Activated CD4-positive, alpha-beta T cell treated with anti-CD3 and anti-CD28 coated beads, Interleukin-2, amount 10 ng/mL, durations not matched to agents 7 days and 5 days (primary cell): Measurements from ENCODE around the gene ENDOD1. TPM values are rescaled to one million over a fixed set of nuclear protein-coding genes. Genes with fewer than 3 reads are reported as not detected.

Experiments
- CTCF ChIA-PET: fragments of 350-600 bp; sonication (Branson Sonifier 250); formaldehyde crosslinking; loops from one replicate; lab custom pipeline; 2021; ENCODE audit warnings: antibody characterized with exemption; lab: Charles Lee
- POLR2A ChIA-PET: fragments of 350-600 bp; sonication (Branson Sonifier 250); formaldehyde crosslinking; loops from one replicate; lab custom pipeline; 2021; ENCODE audit warnings: antibody characterized with exemption; lab: Charles Lee
- DNase-seq: peaks from one replicate; pipeline ENCODE4 v3.0.0-alpha.2; 2020
- H3K27ac Mint-ChIP-seq: one replicate; pipeline ENCODE4 v1.8.0; 2021; ENCODE audit warnings: mild to moderate bottlenecking, moderate library complexity, mixed read lengths
- H3K27me3 Mint-ChIP-seq: one replicate; pipeline ENCODE4 v1.8.0; 2021; ENCODE audit warnings: mixed read lengths
- H3K36me3 Mint-ChIP-seq: one replicate; pipeline ENCODE4 v1.8.0; 2021; ENCODE audit warnings: low read depth, mixed read lengths
- H3K4me1 Mint-ChIP-seq: one replicate; pipeline ENCODE4 v1.8.0; 2021; ENCODE audit warnings: mixed read lengths
- H3K4me3 Mint-ChIP-seq: one replicate; pipeline ENCODE4 v1.8.0; 2021; ENCODE audit warnings: mild to moderate bottlenecking, moderate library complexity, mixed read lengths
- H3K9me3 Mint-ChIP-seq: one replicate; pipeline ENCODE4 v1.8.0; 2021; ENCODE audit warnings: mixed read lengths
- total RNA-seq, 2 experiments: library from RNA; stranded (reverse); gene quantifications; one replicate each; pipeline ENCODE4 v1.2.3, GENCODE V29; 2021

Gene ENDOD1
- total RNA-seq, 2 experiments from 2014 or later = 15.8 to 16.8 TPM

DNA sequence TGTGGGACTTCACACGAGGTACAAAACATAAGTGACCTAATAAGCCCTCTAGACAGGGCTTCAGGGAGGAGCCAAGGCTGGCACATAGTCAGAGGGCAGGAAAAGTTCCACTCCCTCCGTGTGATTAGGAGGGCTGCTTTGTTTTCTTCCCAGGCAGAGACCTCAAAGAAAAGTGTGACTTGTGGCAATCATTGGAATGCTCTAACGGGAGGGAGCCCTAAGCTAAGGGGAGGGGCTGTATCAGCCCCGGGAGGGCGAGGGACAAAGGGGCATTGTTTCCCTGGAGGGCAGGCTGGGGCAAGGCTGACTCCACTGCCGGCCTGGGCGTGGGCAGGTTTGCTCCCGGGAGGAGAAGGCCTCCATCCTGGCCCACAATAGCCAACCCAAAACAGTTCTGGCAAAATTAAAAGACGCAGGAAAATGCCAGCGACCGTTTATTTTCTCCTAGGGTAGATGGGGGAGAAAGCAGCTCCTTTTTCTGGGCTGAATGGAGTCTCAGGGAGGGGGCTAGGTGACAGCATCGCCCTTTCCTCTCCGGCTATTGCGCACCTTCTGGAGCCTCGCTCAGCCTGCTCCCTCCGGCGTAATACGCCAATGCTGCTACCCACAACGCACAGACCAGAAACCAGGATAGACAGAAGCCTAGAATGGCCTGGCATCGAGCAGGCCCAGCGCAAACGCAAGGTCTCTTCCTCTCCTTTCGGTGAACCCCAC, 60.2 kb downstream of the ENDOD1 start:
- ChIA-PET CTCF (interaction anchor here (0.9 to 10.4 kb wide), 8 partner anchors 7 to 618 kb away, joined by 3 to 90 read pairs (median 6); partner anchors contain the start of gene SRSF8), POLR2A (no interaction called here)
- peaks cover 6% of the 10 kb centered on the region for H3K27me3 Mint-ChIP-seq
- H3K4me1 Mint-ChIP-seq = peaks cover 46% of the 10 kb centered on the region
- H3K4me3 Mint-ChIP-seq = peak overlapping the region; percentile 83
- no peaks in the 10 kb centered on the region for H3K9me3 Mint-ChIP-seq
- no peak for DNase-seq
- no peaks in the 10 kb centered on the region for H3K36me3 Mint-ChIP-seq
- peak overlapping the region; percentile 94 for H3K27ac Mint-ChIP-seq

DNA sequence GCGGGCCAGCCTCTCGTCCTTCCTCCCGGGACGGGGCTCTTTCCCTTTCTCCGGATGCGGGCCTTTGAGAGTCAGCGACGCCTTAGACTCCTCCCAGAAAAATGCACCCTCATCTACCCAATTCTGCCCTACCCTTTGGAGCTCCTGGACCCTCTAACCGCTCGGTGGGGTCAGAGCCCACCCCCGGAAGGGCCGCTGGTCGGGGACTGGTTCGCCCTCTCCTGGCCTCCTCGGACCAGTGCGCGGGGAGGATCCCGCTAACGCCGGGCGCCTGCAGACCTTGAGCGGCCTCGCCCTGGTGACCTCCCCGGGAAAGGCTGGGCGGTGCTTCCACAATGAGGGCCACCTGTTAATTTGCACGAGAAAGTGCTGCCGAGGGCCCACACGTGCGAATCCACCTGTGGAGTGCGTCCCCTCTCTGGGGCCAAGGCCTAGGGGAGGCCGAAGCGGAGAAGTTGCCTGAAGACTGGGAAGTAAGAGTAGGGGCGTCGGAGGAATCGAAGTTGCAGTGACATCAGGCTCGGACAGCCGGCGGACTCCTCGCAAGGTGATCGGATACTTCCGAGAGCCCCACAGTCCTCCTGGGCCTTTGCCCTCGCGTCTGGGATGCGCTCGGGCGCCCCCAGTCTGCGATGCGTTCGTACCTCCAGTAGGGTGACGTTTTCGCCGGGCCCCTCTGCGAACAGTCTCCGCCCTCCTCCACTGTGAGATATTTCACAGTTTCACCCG, 61.5 kb downstream of the ENDOD1 start:
- Mint-ChIP-seq H3K36me3 (no peaks in the 10 kb centered on the region), H3K27ac (peak overlapping the region; percentile 94), H3K4me1 (peaks cover 46% of the 10 kb centered on the region), H3K27me3 (peaks cover 2% of the 10 kb centered on the region), H3K9me3 (no peaks in the 10 kb centered on the region), H3K4me3 (peak overlapping the region; percentile 83)
- POLR2A ChIA-PET = interaction anchor here (0.5 kb wide), 1 partner anchor 67 kb away, joined by 4 read pairs; no protein-coding TSS in a partner anchor
- DNase-seq = peak; percentile 94
- CTCF ChIA-PET = interaction anchor here (0.6 to 10.4 kb wide), 24 partner anchors 9 to 638 kb away, joined by 3 to 90 read pairs (median 6); partner anchors contain the start of genes SESN3 and SRSF8

DNA sequence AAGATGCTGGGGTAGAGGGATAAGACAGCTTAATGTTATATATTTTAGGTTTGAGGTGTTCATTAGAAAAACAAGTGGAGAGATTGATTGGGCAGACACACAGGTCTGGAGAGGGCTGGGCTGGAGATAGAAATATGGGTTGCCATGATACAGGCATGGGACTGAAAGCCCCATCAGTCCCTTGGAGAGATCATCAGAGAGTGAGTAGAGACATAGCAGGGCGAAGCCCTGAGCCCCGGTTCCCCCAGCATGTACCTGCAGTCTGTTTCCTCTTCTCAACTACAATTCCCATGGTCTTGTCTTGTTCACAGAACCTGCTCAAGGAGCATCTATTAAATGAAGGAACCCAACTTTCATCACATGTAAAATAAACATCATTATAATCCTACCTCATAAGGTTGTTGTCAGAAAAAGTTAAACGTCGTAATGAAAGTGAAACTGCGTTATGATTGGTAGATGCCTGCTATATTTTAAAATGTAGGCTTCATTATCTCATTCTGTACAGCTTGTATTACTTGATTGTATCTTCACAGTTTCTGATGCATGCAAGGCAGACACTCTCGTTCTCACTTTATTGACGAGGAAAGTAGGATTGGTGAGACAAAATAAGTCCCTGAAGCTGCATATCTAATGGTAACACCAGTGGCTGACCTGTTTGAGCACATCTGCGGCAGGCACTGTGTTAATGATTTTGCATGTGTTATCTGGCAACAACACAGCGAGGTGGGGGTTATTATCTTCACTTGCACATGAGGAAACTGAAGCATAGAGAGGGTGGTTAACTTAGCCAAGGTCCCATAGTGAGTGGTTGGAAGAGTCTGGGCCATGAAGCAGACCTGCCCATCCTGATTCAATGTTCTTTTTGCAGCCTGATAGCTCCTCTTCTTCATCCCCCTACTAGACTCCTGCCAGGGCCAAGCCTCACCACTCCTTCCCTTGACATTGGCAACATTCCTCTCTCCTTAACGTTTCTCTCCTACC, 63.5 kb downstream of the ENDOD1 start:
- Mint-ChIP-seq H3K4me3 (peak overlapping the region; percentile 83), H3K4me1 (peaks cover 48% of the 10 kb centered on the region), H3K27ac (peak overlapping the region; percentile 94), H3K9me3 (no peaks in the 10 kb centered on the region), H3K27me3 (no peaks in the 10 kb centered on the region), H3K36me3 (peaks cover under 1% of the 10 kb centered on the region)
- ChIA-PET CTCF (interaction anchor here (0.7 to 10.4 kb wide), 20 partner anchors 8 to 637 kb away, joined by 3 to 90 read pairs (median 6); partner anchors contain the start of genes CEP57, FAM76B, SESN3 and SRSF8), POLR2A (interaction anchor here (1.0 kb wide), 1 partner anchor 552 kb away, joined by 3 read pairs; no protein-coding TSS in a partner anchor)
- DNase-seq = peak; percentile 39

DNA sequence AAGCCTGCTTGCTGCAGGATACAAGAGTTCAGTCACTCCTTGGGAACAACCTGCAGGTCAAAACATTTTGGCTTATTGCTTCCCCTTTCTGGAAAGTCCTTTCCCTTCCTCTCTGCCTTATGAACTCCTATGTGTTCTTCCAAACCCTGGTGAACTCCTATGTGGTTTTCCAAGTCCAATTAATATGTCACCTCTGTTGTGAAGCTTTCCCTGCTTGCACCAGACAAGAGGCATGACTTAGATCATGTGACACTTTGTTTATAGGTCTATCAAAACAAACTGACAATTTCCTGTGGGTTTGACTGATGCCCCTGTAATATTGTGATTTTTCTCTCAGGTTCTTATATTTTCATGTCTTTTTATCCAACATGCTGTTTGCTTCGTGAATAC, 64.2 kb downstream of the ENDOD1 start:
- Mint-ChIP-seq H3K27me3 (no peaks in the 10 kb centered on the region), H3K27ac (peak overlapping the region; percentile 94), H3K4me1 (peaks cover 51% of the 10 kb centered on the region), H3K36me3 (peaks cover 3% of the 10 kb centered on the region), H3K9me3 (no peaks in the 10 kb centered on the region), H3K4me3 (peak overlapping the region; percentile 83)
- no peak for DNase-seq
- POLR2A ChIA-PET = interaction anchor here (0.9 to 1.0 kb wide), 2 partner anchors 86 to 551 kb away, joined by 3 read pairs; no protein-coding TSS in a partner anchor
- CTCF ChIA-PET = interaction anchor here (0.9 to 10.4 kb wide), 16 partner anchors 10 to 1189 kb away, joined by 3 to 90 read pairs (median 4); partner anchors contain the start of genes FAM76B, MAML2, SESN3 and SRSF8

DNA sequence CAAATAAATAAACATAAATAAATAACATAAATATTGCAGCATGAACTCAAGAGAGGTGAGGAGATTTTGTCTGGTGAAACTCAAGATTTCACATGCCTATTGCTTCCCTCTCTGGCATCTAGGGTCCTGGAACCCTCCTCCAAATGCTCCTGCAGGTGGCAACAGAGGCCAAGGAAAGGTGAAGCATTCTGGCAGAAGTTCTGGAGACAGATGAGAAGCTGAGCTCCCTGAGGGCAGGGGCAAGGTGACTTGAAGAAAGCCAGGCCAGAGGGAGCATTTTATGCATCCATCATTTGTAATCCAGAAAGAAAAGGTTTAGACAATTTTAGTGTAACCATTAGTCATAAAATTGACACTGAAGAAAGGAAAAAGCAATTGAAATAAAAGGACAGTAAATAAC, 64.9 kb downstream of the ENDOD1 start:
- no peaks in the 10 kb centered on the region for H3K9me3 Mint-ChIP-seq
- no peak overlapping the region for H3K27ac Mint-ChIP-seq
- H3K4me3 Mint-ChIP-seq = no peak overlapping the region
- H3K4me1 Mint-ChIP-seq = peaks cover 51% of the 10 kb centered on the region
- DNase-seq = peak; percentile 77
- peaks cover 3% of the 10 kb centered on the region for H3K36me3 Mint-ChIP-seq
- POLR2A ChIA-PET = interaction anchor here (0.9 kb wide), 1 partner anchor 87 kb away, joined by 3 read pairs; no protein-coding TSS in a partner anchor
- no peaks in the 10 kb centered on the region for H3K27me3 Mint-ChIP-seq
- CTCF ChIA-PET = interaction anchor here (0.6 to 10.4 kb wide), 20 partner anchors 12 to 1189 kb away, joined by 3 to 90 read pairs (median 4); partner anchors contain the start of genes FAM76B, MAML2 and SRSF8

DNA sequence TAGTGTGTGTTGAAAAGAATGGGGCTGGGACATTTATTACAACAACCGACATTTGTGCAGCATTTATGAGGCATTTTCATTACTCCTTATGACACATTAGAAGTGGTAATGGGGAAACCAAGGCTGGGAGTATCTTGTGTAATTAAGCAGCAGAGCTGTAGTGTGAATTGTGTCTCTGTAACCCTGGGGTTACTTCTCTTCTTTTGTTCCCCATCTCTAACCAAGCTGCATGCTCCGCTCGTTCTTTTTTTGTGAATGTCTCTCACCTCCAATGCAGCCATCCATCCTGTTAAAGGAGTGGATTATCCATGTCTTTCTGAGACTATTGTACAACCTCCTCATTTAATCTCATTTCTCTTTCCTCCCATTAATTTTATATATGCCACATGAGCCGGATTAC, 65.7 kb downstream of the ENDOD1 start:
- peaks cover 7% of the 10 kb centered on the region for H3K36me3 Mint-ChIP-seq
- no peaks in the 10 kb centered on the region for H3K27me3 Mint-ChIP-seq
- no peak overlapping the region for H3K27ac Mint-ChIP-seq
- DNase-seq = no peak
- peaks cover 47% of the 10 kb centered on the region for H3K4me1 Mint-ChIP-seq
- POLR2A ChIA-PET = no interaction called here
- no peaks in the 10 kb centered on the region for H3K9me3 Mint-ChIP-seq
- CTCF ChIA-PET = interaction anchor here (0.7 to 10.4 kb wide), 11 partner anchors 87 to 1188 kb away, joined by 3 to 90 read pairs (median 5); partner anchors contain the start of genes MAML2 and SRSF8
- H3K4me3 Mint-ChIP-seq = no peak overlapping the region

DNA sequence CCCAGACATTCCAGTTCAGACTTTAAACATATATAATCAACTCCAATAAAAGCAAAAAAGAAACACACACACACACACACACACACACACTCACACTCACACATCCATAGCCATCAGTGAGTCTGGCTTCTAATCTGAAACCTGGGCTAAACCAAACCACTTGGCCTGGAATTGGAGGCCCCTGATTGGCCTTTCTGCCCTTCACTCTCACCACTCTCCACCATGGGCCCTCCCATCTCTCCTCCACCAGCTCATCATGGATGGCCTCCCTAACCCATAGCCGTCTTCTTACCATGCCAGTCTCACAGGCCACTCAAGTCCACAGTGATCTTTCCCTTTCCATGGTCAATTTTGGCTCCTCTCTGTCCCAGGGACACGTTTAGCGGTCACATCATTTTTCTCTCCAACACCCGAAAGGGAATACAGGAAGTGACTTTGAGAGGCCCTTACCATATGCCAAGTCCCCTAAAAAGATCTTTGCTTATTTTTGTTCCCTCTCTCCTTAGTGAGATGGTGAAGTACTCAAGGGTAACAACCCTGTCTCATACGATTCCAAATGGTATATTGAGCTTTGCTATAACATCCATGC, 66.6 kb downstream of the ENDOD1 start:
- H3K4me3 Mint-ChIP-seq = no peak overlapping the region
- POLR2A ChIA-PET = interaction anchor here (0.5 to 0.7 kb wide), 2 partner anchors 145 to 605 kb away, joined by 3 read pairs; no protein-coding TSS in a partner anchor
- CTCF ChIA-PET = interaction anchor here (0.7 to 10.4 kb wide), 6 partner anchors 7 to 548 kb away, joined by 3 to 90 read pairs (median 4); no protein-coding TSS in a partner anchor
- no peak for DNase-seq
- no peak overlapping the region for H3K27ac Mint-ChIP-seq
- H3K9me3 Mint-ChIP-seq = no peaks in the 10 kb centered on the region
- H3K27me3 Mint-ChIP-seq = no peaks in the 10 kb centered on the region
- peaks cover 9% of the 10 kb centered on the region for H3K36me3 Mint-ChIP-seq
- peaks cover 46% of the 10 kb centered on the region for H3K4me1 Mint-ChIP-seq

DNA sequence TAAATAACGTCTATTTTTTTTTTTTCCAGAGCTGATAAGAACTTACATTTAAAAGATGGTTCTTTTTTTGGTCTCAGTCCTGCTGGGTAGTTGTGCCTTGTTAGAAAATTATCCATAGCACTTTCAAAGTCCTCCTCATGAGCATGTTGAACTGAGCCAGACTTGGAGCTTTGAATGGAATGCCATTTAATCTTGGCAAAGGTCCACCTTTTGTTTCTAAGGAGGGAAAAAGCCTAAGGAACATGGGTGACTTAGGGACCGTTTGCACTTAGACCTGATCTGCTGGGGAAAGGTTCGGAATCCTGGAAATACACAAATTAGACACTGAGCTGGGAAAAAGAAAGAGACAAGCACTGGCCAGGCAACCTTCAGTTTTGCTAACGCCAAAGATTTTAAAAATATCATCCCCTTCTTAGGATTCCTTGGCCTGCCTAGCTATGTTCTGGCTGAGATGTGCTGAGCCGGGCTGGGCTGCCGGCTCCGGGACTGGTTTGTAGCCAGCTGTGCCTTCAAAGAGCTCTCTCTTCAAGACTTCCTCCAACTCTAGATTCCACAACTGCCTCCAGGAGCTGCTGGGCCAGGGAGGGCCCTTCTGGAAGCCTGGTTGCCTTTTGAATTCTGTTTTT, 67.4 kb downstream of the ENDOD1 start:
- H3K4me3 Mint-ChIP-seq = no peak overlapping the region
- H3K9me3 Mint-ChIP-seq = peaks cover 2% of the 10 kb centered on the region
- DNase-seq = no peak
- ChIA-PET POLR2A (interaction anchor here (0.5 to 0.7 kb wide), 2 partner anchors 89 to 605 kb away, joined by 3 read pairs; no protein-coding TSS in a partner anchor), CTCF (interaction anchor here (0.7 to 10.4 kb wide), 6 partner anchors 8 to 547 kb away, joined by 3 to 90 read pairs (median 4); no protein-coding TSS in a partner anchor)
- no peaks in the 10 kb centered on the region for H3K27me3 Mint-ChIP-seq
- H3K27ac Mint-ChIP-seq = no peak overlapping the region
- H3K4me1 Mint-ChIP-seq = peaks cover 41% of the 10 kb centered on the region
- peaks cover 14% of the 10 kb centered on the region for H3K36me3 Mint-ChIP-seq

DNA sequence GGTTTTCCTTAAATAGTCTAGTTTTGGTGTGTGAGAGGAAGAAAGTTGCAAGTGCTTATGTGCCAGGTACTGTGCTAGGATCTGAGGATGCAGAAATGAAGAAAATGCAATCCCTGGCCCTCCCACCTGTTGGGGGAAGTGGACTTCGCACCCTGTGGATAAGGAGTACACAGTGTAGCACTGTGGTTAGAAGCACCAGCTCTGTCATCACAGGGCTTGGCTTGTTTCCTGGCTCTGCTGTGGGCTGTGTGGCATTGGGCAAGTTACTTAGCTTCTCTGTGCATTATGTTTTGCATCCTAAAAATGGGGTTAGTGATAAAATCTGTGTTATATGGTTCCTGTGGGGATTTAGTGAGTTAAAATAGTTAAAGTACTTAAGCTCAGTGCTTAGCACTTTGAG, 68.2 kb downstream of the ENDOD1 start:
- ChIA-PET POLR2A (no interaction called here), CTCF (interaction anchor here (1.6 to 10.4 kb wide), 3 partner anchors 18 to 547 kb away, joined by 6 to 90 read pairs (median 6); no protein-coding TSS in a partner anchor)
- Mint-ChIP-seq H3K36me3 (peaks cover 14% of the 10 kb centered on the region), H3K9me3 (peaks cover 2% of the 10 kb centered on the region), H3K27me3 (no peaks in the 10 kb centered on the region), H3K27ac (peak overlapping the region; percentile 71), H3K4me3 (no peak overlapping the region), H3K4me1 (peaks cover 38% of the 10 kb centered on the region)
- peak; percentile 47 for DNase-seq

DNA sequence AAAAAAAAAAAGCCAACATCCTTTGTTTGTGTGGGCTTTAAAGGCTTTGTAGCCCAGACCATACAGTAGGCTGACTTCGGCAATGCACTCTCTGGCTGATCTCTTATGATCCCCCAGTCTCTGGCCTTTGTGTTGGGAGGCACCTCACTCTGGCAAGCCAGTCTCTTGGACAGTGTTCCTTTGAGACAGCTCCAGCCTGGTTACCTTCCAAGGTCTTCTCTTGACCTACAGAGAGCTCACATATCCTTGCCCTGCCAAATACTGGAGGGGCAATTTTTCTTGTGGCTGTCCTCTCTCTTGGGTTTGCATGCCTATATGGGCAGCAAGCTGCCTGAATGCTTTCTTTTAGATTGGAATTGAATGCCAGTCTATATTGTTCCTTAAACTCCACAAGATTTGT, 71.6 kb downstream of the ENDOD1 start:
- Mint-ChIP-seq H3K27ac (no peak overlapping the region), H3K4me1 (peaks cover 38% of the 10 kb centered on the region), H3K36me3 (peaks cover 25% of the 10 kb centered on the region), H3K4me3 (no peak overlapping the region), H3K27me3 (no peaks in the 10 kb centered on the region), H3K9me3 (peaks cover 2% of the 10 kb centered on the region)
- ChIA-PET POLR2A (interaction anchor here (0.6 kb wide), 2 partner anchors 100 to 105 kb away, joined by 3 read pairs; no protein-coding TSS in a partner anchor), CTCF (interaction anchor here (0.6 to 1.3 kb wide), 5 partner anchors 9 to 629 kb away, joined by 3 to 4 read pairs (median 3); partner anchors contain the start of gene CEP57)
- no peak for DNase-seq
